Loucy (cell line): Measurements from ENCODE around the gene ZFYVE28.

Experiments used
- H2AFZ ChIP-seq: fragments of 200-600 bp; sonication (generic); 2 replicates; pipeline ENCODE4 v1.6.0; 2016; ENCODE audit warnings: antibody characterized with exemption, mild to moderate bottlenecking, low read length, moderate library complexity
- H3F3A ChIP-seq: fragments of 200-600 bp; 2 replicates; pipeline ENCODE4 v1.6.0; 2016; ENCODE audit warnings: antibody characterized with exemption, low read depth, mild to moderate bottlenecking
- H3K27me3 ChIP-seq: fragments of 200-600 bp; sonication (generic); 2 replicates; pipeline ENCODE4 v1.6.1; 2014; ENCODE audit warnings: low read length, mild to moderate bottlenecking; ENCODE audit not compliant: insufficient read depth, poor library complexity, severe bottlenecking
- H3K36me3 ChIP-seq: fragments of 200-600 bp; sonication (generic); 2 replicates; pipeline ENCODE4 v1.6.1; 2016; ENCODE audit warnings: low read length; ENCODE audit not compliant: insufficient read depth
- H3K4me1 ChIP-seq: fragments of 200-600 bp; sonication (generic); 2 replicates; pipeline ENCODE4 v1.5.1; 2014; ENCODE audit warnings: low read length, mild to moderate bottlenecking; ENCODE audit not compliant: insufficient read depth, poor library complexity, severe bottlenecking
- H3K4me2 ChIP-seq: fragments of 200-600 bp; sonication (generic); 2 replicates; pipeline ENCODE4 v1.6.0; 2014; ENCODE audit warnings: antibody characterized with exemption, low read length, low read depth, mild to moderate bottlenecking; ENCODE audit not compliant: poor library complexity, severe bottlenecking
- H3K4me3 ChIP-seq: fragments of 200-600 bp; sonication (generic); 2 replicates; pipeline ENCODE4 v1.5.1; 2014; ENCODE audit warnings: low read length, mild to moderate bottlenecking, mixed read lengths; ENCODE audit not compliant: poor library complexity, severe bottlenecking
- H3K79me2 ChIP-seq: fragments of 200-600 bp; sonication (generic); 2 replicates; pipeline ENCODE4 v1.6.1; 2014; ENCODE audit warnings: low read length; ENCODE audit not compliant: insufficient read depth
- H3K9ac ChIP-seq: fragments of 200-600 bp; sonication (generic); 2 replicates; pipeline ENCODE4 v1.6.0; 2014; ENCODE audit warnings: mild to moderate bottlenecking, low read depth, low read length, moderate library complexity; ENCODE audit not compliant: poor library complexity, severe bottlenecking
- H3K9me2 ChIP-seq: fragments of 200-600 bp; sonication (generic); replicated peaks from 2 replicates; pipeline ENCODE4 v1.6.1; 2016; ENCODE audit warnings: low read depth, low read length, mixed read lengths
- H3K9me3 ChIP-seq: fragments of 200-600 bp; sonication (generic); 2 replicates; pipeline ENCODE4 v1.6.1; 2014; ENCODE audit warnings: mild to moderate bottlenecking, antibody characterized with exemption, low read length, low read depth; ENCODE audit not compliant: insufficient read depth
- H4K20me1 ChIP-seq: fragments of 200-600 bp; sonication (generic); 2 replicates; pipeline ENCODE4 v1.6.0; 2014; ENCODE audit warnings: antibody characterized with exemption, low read length, mild to moderate bottlenecking; ENCODE audit not compliant: insufficient read depth, poor library complexity, severe bottlenecking
- EZH2phosphoT487 ChIP-seq: fragments of 200-600 bp; IDR thresholded peaks from 2 replicates; pipeline ENCODE4 v1.6.1; 2018; ENCODE audit warnings: antibody characterized with exemption, mild to moderate bottlenecking, moderate library complexity, borderline replicate concordance
- TF ChIP-seq, protein P1 (sequence below): fragments of 200-600 bp; sonication (generic); conservative IDR thresholded peaks from 2 replicates; pipeline ENCODE4 v1.5.1; 2014; ENCODE audit warnings: mild to moderate bottlenecking, antibody characterized with exemption, low read length

Gene ZFYVE28

DNA sequence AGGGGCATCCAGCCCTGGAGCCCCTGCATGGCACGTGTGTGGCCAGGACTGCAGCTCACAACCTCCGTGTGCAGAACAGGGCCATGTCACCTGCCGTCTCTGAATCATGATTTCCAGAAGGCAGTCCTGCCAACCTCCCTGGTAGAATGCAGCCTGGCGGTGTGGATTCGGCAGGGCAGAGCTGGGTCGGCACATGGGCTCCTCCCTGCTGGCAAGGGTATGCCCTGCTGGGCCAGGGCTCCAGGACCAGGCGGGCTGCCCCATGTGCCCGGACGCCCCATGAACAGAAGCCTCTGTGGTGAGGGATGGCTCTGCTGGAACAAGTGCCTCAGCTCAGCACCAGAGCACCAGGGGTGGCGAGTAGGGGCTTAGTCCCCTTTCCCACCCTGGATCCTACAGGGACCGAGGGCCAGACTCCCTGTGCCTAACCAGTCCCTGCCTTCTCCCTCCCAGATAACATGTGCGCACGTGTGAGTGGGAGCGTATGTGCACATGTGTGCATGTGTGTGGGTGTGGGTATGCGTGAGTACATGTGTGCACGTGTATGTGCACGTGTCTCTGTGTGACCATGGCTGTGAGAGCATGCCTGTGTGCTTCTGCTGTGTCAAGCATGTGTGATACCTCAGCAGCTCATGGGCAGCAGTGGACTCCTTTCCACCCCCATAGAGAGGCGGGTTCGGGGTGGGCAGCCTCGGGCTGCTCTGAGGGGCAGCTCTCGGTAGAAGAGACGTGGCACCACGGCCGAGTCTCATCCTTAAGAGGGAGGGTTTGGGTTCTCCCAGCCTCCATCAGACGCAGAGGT lies 146.2 kb downstream of the ZFYVE28 start:
- no peaks in the 10 kb centered on the region for H3K79me2 ChIP-seq
- no peaks in the 10 kb centered on the region for H3K9me3 ChIP-seq
- peak overlapping the region; percentile 37 for H3K9ac ChIP-seq
- no peak overlapping the region for H2AFZ ChIP-seq
- H3K36me3 ChIP-seq: no peaks in the 10 kb centered on the region
- no peaks in the 10 kb centered on the region for H3F3A ChIP-seq
- H3K4me2 ChIP-seq: peak overlapping the region; percentile 48
- no peaks in the 10 kb centered on the region for H3K9me2 ChIP-seq
- peaks cover 16% of the 10 kb centered on the region for H3K4me1 ChIP-seq
- TF ChIP-seq, protein P1, sequence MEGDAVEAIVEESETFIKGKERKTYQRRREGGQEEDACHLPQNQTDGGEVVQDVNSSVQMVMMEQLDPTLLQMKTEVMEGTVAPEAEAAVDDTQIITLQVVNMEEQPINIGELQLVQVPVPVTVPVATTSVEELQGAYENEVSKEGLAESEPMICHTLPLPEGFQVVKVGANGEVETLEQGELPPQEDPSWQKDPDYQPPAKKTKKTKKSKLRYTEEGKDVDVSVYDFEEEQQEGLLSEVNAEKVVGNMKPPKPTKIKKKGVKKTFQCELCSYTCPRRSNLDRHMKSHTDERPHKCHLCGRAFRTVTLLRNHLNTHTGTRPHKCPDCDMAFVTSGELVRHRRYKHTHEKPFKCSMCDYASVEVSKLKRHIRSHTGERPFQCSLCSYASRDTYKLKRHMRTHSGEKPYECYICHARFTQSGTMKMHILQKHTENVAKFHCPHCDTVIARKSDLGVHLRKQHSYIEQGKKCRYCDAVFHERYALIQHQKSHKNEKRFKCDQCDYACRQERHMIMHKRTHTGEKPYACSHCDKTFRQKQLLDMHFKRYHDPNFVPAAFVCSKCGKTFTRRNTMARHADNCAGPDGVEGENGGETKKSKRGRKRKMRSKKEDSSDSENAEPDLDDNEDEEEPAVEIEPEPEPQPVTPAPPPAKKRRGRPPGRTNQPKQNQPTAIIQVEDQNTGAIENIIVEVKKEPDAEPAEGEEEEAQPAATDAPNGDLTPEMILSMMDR: no peak
- H3K27me3 ChIP-seq: no peaks in the 10 kb centered on the region
- H3K4me3 ChIP-seq: no peak overlapping the region
- H4K20me1 ChIP-seq: no peaks in the 10 kb centered on the region

DNA sequence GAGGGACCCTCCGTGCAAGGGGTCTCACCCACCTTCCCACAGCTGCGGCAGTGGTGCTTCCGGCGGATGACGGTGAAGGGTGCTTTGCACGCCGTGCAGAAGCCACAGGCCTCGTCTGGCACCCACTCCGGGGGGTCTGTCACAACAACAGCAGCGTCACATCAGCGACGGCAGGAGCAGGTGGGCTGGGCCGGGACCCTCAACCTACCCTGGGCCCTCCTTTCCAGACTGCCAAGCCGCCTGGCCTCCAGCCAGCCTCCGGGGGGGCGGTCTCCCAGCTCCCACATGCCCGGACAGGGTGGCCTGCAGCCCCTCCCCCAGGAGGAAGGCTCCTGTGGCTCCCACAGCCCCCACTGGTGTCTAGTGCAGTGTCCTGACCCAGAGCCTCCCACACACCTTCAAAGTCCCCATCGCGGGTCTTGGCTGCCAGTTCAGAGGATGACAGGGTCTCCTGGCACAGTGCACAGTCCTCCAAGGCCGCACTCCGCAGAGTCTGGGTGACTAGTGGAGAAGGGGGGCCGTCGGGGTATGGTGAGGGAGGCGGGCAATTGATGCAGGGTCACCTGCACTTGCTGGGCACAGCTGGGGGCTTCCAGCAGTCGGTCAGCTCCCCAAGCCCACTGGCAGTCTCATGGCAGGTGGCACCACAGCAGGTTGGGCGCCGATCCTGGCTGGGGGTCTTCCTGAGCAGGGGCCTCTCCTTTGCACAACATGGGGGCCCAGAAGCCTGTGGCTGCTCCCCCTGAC lies 147.0 kb downstream of the ZFYVE28 start:
- H3K36me3 ChIP-seq: no peaks in the 10 kb centered on the region
- no peaks in the 10 kb centered on the region for H3K27me3 ChIP-seq
- H3K9me3 ChIP-seq: no peaks in the 10 kb centered on the region
- no peaks in the 10 kb centered on the region for H3K79me2 ChIP-seq
- no peak overlapping the region for H3K4me2 ChIP-seq
- no peak overlapping the region for H2AFZ ChIP-seq
- no peaks in the 10 kb centered on the region for H4K20me1 ChIP-seq
- H3K9me2 ChIP-seq: no peaks in the 10 kb centered on the region
- no peak overlapping the region for H3K9ac ChIP-seq
- H3F3A ChIP-seq: no peaks in the 10 kb centered on the region
- TF ChIP-seq, protein P1: no peak
- no peak for TF ChIP-seq EZH2phosphoT487
- H3K4me1 ChIP-seq: peaks cover 16% of the 10 kb centered on the region
- H3K4me3 ChIP-seq: no peak overlapping the region

DNA sequence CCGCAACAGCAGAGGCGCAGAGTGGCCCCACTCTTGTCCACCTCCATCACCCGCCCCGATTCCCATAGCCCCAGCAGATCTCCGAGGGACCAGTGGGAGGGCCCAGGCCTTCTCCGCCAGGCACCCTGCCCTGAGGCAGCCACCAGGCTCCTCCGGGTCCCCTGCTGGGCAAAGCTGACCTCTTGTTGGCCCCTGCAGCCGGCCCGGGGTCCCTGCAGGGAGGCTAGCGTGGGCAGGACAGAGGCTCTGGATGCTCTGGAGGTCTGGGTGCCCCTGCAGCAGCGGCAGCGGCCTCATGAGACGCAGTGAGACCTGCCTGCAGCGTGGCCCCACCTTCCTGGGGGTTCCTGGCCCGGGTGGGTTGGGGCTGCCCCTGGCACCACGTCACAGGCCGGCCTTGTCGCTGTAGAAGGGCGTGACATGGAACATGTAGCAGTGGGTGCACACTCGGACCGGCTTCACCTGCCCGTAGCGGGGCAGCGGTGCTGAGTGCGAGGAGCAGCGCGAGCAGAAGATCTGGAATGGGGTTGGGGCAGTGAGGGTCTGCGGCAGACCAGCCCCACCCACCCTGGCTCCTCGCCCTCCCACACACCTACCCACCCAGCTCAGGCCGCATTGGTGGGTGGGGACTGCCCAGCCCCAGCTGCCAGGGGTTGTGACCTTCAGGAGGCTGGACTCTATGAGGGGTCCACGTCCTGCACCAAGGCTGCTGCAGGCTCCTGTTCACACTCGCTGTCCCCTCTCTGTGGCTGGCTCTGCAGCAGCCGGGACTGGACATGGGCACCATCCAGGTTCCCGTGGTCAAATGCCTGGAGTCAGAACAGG lies 147.9 kb downstream of the ZFYVE28 start:
- H3F3A ChIP-seq: no peaks in the 10 kb centered on the region
- no peaks in the 10 kb centered on the region for H3K9me2 ChIP-seq
- H4K20me1 ChIP-seq: no peaks in the 10 kb centered on the region
- H3K4me3 ChIP-seq: no peak overlapping the region
- H2AFZ ChIP-seq: no peak overlapping the region
- H3K9ac ChIP-seq: no peak overlapping the region
- no peaks in the 10 kb centered on the region for H3K36me3 ChIP-seq
- H3K79me2 ChIP-seq: no peaks in the 10 kb centered on the region
- H3K4me1 ChIP-seq: peaks cover 16% of the 10 kb centered on the region
- no peak overlapping the region for H3K4me2 ChIP-seq
- TF ChIP-seq, protein P1: no peak
- no peak for TF ChIP-seq EZH2phosphoT487
- H3K27me3 ChIP-seq: no peaks in the 10 kb centered on the region
- no peaks in the 10 kb centered on the region for H3K9me3 ChIP-seq
